OCI-LY1 (cell line): Measurements from ENCODE around the gene HOXA10.

Experiments
- H2AFZ ChIP-seq: fragments of 200-600 bp; sonication (generic), shearing (Covaris generic); 2 replicates; pipeline ENCODE4 v1.6.0; 2014; ENCODE audit warnings: antibody characterized with exemption, mild to moderate bottlenecking, low read length
- H3F3A ChIP-seq: fragments of 200-600 bp; sonication (generic), shearing (Covaris generic); 2 replicates; pipeline ENCODE4 v1.6.0; 2014; ENCODE audit warnings: mild to moderate bottlenecking, antibody characterized with exemption, low read length, moderate library complexity; ENCODE audit not compliant: insufficient read depth
- H3K27ac ChIP-seq: fragments of 200-600 bp; sonication (generic); 2 replicates; pipeline ENCODE4 v1.5.1; 2014; ENCODE audit warnings: low read length, mixed run types, mild to moderate bottlenecking, low read depth; ENCODE audit not compliant: poor library complexity, severe bottlenecking
- H3K27me3 ChIP-seq: fragments of 200-600 bp; sonication (generic); 2 replicates; pipeline ENCODE4 v1.6.0; 2014; ENCODE audit warnings: antibody characterized with exemption, mild to moderate bottlenecking, low read length, moderate library complexity; ENCODE audit not compliant: insufficient read depth
- H3K36me3 ChIP-seq: fragments of 200-600 bp; sonication (generic); 2 replicates; pipeline ENCODE4 v1.6.1; 2014; ENCODE audit warnings: mild to moderate bottlenecking, antibody characterized with exemption, low read length, moderate library complexity, mixed read lengths; ENCODE audit not compliant: insufficient read depth
- H3K4me1 ChIP-seq: fragments of 200-600 bp; sonication (generic); 2 replicates; pipeline ENCODE4 v1.5.1; 2014; ENCODE audit warnings: mild to moderate bottlenecking, low read length, moderate library complexity; ENCODE audit not compliant: insufficient read depth, severe bottlenecking
- H3K4me2 ChIP-seq: fragments of 200-600 bp; sonication (generic), shearing (Covaris generic); 2 replicates; pipeline ENCODE4 v1.6.1; 2014; ENCODE audit warnings: low read length
- H3K4me3 ChIP-seq: fragments of 200-600 bp; sonication (generic); 2 replicates; pipeline ENCODE4 v1.5.1; 2014; ENCODE audit warnings: low read length, low read depth, mild to moderate bottlenecking, mixed read lengths; ENCODE audit not compliant: poor library complexity, severe bottlenecking
- H3K79me2 ChIP-seq: fragments of 200-600 bp; shearing (Covaris generic); 2 replicates; pipeline ENCODE4 v1.6.1; 2016; ENCODE audit warnings: mixed run types, low read length, mixed read lengths; ENCODE audit not compliant: insufficient read depth
- H3K9ac ChIP-seq: fragments of 200-600 bp; sonication (generic), shearing (Covaris generic); 2 replicates; pipeline ENCODE4 v1.6.1; 2014; ENCODE audit warnings: mild to moderate bottlenecking, low read length, mixed read lengths
- H3K9me2 ChIP-seq: fragments of 200-600 bp; sonication (generic), shearing (Covaris generic); 2 replicates; pipeline ENCODE4 v1.6.1; 2014; ENCODE audit warnings: low read depth, mild to moderate bottlenecking, low read length, mixed read lengths
- H3K9me3 ChIP-seq: fragments of 200-600 bp; shearing (Covaris generic); 2 replicates; pipeline ENCODE4 v1.6.1; 2014; ENCODE audit warnings: low read length, mixed read lengths
- H4K20me1 ChIP-seq: fragments of 200-600 bp; sonication (generic), shearing (Covaris generic); 2 replicates; pipeline ENCODE4 v1.6.0; 2016; ENCODE audit warnings: mild to moderate bottlenecking, low read length; ENCODE audit not compliant: insufficient read depth
- CTCF ChIP-seq: fragments of 200-600 bp; sonication (generic), shearing (Covaris generic); IDR thresholded peaks from 2 replicates; pipeline ENCODE4 v1.5.1; 2017; ENCODE audit warnings: mild to moderate bottlenecking, antibody characterized with exemption, low read length, moderate library complexity, mixed read lengths
- EZH2 ChIP-seq: fragments of 200-600 bp; sonication (generic), shearing (Covaris generic); IDR thresholded peaks from 2 replicates; pipeline ENCODE4 v1.8.0; 2017; ENCODE audit warnings: borderline replicate concordance, mixed run types, mild to moderate bottlenecking, antibody characterized with exemption, low read length, moderate library complexity, mixed read lengths

HOXA10 gene

GRCh38 chr7:27172315-27172774, 1.8 kb downstream of the HOXA10 start:
- H3K4me1 ChIP-seq: peaks cover 16% of the 10 kb centered on the region
- H3K36me3 ChIP-seq: no peaks in the 10 kb centered on the region
- H3K9me3 ChIP-seq: no peaks in the 10 kb centered on the region
- H3K9ac ChIP-seq: no peak overlapping the region; the same call in 1 of the 2 replicates
- H3K9me2 ChIP-seq: no peaks in the 10 kb centered on the region
- no peaks in the 10 kb centered on the region for H4K20me1 ChIP-seq
- H3F3A ChIP-seq: no peaks in the 10 kb centered on the region
- H3K27me3 ChIP-seq: peaks cover 9% of the 10 kb centered on the region; the same call in 1 of the 2 replicates
- no peak overlapping the region for H2AFZ ChIP-seq
- no peak overlapping the region for H3K27ac ChIP-seq
- TF ChIP-seq EZH2 (no peak), CTCF (no peak)
- H3K4me3 ChIP-seq: peak overlapping the region; percentile 67
- no peaks in the 10 kb centered on the region for H3K79me2 ChIP-seq
- H3K4me2 ChIP-seq: peak overlapping the region; percentile 90; the same call in 1 of the 2 replicates

- H3K4me2 ChIP-seq: peak overlapping the region; percentile 8; the same call in 1 of the 2 replicates
- no peak overlapping the region for H3K4me3 ChIP-seq
- H3K4me1 ChIP-seq: peaks cover 16% of the 10 kb centered on the region
- no peaks in the 10 kb centered on the region for H3K9me3 ChIP-seq
- no peak overlapping the region for H2AFZ ChIP-seq
- H3K27me3 ChIP-seq: peaks cover 13% of the 10 kb centered on the region; the same call in 1 of the 2 replicates
- TF ChIP-seq EZH2 (no peak), CTCF (0 out of 2 replicates have a peak, but pooled peaks have one; percentile 4)
- no peaks in the 10 kb centered on the region for H3F3A ChIP-seq
- no peak overlapping the region for H3K27ac ChIP-seq
- no peaks in the 10 kb centered on the region for H3K9me2 ChIP-seq
- no peaks in the 10 kb centered on the region for H3K36me3 ChIP-seq
- H4K20me1 ChIP-seq: no peaks in the 10 kb centered on the region
- H3K79me2 ChIP-seq: no peaks in the 10 kb centered on the region
- no peak overlapping the region for H3K9ac ChIP-seq
These were observed 2.3 kb downstream of the HOXA10 start for GRCh38 chr7:27171637-27172314.

GRCh38 chr7:27171325-27171636, 2.8 kb downstream of the HOXA10 start:
- H3K27ac ChIP-seq: no peak overlapping the region
- no peaks in the 10 kb centered on the region for H3K9me3 ChIP-seq
- H3K4me1 ChIP-seq: peaks cover 16% of the 10 kb centered on the region
- TF ChIP-seq EZH2 (no peak), CTCF (no peak)
- H3K9me2 ChIP-seq: no peaks in the 10 kb centered on the region
- no peak overlapping the region for H3K9ac ChIP-seq
- H3K4me3 ChIP-seq: no peak overlapping the region
- no peak overlapping the region for H2AFZ ChIP-seq
- no peak overlapping the region for H3K4me2 ChIP-seq
- peaks cover 13% of the 10 kb centered on the region; the same call in 1 of the 2 replicates for H3K27me3 ChIP-seq
- H3K79me2 ChIP-seq: no peaks in the 10 kb centered on the region
- H3F3A ChIP-seq: no peaks in the 10 kb centered on the region
- no peaks in the 10 kb centered on the region for H3K36me3 ChIP-seq
- no peaks in the 10 kb centered on the region for H4K20me1 ChIP-seq
